NOMO-1 treated with DMSO at 0.1 percent for 48 hours (cell line): ENCODE data around the gene ZNF423.

Experiments
- DNase-seq: peaks from one replicate; lab custom pipeline; 2025; ENCODE audit not compliant: unreplicated experiment; lab: John Stamatoyannopoulos, UW

The ZNF423 gene

GRCh38 chr16:49631187-49632041 lies 224.5 kb downstream of the ZNF423 start:
- no peak for DNase-seq

- DNase-seq, result no peak
These were observed 225.1 kb downstream of the ZNF423 start for GRCh38 chr16:49630783-49631182.

- DNase-seq, result no peak
These were observed 226.1 kb downstream of the ZNF423 start for GRCh38 chr16:49629851-49630250.

- no peak for DNase-seq
These were observed 227.8 kb downstream of the ZNF423 start for GRCh38 chr16:49628148-49628547.

GRCh38 chr16:49625311-49626065 lies 230.4 kb downstream of the ZNF423 start:
- no peak for DNase-seq

- DNase-seq, result no peak
These were observed 232.2 kb downstream of the ZNF423 start for GRCh38 chr16:49623501-49624266.

- DNase-seq, result no peak
These were observed 233.2 kb downstream of the ZNF423 start for GRCh38 chr16:49622421-49623402.

- no peak for DNase-seq
These were observed 233.9 kb downstream of the ZNF423 start for GRCh38 chr16:49622084-49622390.

- DNase-seq, result no peak
These were observed 234.4 kb downstream of the ZNF423 start for GRCh38 chr16:49621241-49622083.

GRCh38 chr16:49620869-49621240 lies 235.1 kb downstream of the ZNF423 start:
- no peak for DNase-seq

- DNase-seq, result no peak
These were observed 235.6 kb downstream of the ZNF423 start for GRCh38 chr16:49620158-49620868.

- DNase-seq, result no peak
These were observed 236.1 kb downstream of the ZNF423 start for GRCh38 chr16:49619811-49620157.

GRCh38 chr16:49618955-49619354 lies 237.0 kb downstream of the ZNF423 start:
- no peak for DNase-seq

GRCh38 chr16:49617710-49618330 lies 238.1 kb downstream of the ZNF423 start:
- no peak for DNase-seq

- no peak for DNase-seq
These were observed 238.8 kb downstream of the ZNF423 start for GRCh38 chr16:49617016-49617629.

- no peak for DNase-seq
These were observed 240.3 kb downstream of the ZNF423 start for GRCh38 chr16:49615576-49615975.

- DNase-seq, result no peak
These were observed 244.9 kb downstream of the ZNF423 start for GRCh38 chr16:49610983-49611382.

GRCh38 chr16:49608779-49609178 lies 247.1 kb downstream of the ZNF423 start:
- DNase-seq, result no peak
